GM18951 (cell line): Measurements from ENCODE around the gene PIGU.
"Not testable (repeated sequence)": the region's sequence is repeated elsewhere in the genome, so short reads cannot be mapped to it uniquely, and the experiment has no call there.

Experiments used
- POLR2A ChIP-seq: IDR thresholded peaks from 4 replicates; pipeline ENCODE4 v1.6.1; 2011; ENCODE audit warnings: mild to moderate bottlenecking; ENCODE audit not compliant: insufficient read length, insufficient read depth; ENCODE audit errors: extremely low read depth
- in situ Hi-C: fragments of 300-500 bp; cut with MboI; formaldehyde crosslinking; loops from one replicate; pipeline ENCODE4 v1.12.0; 2022; ENCODE audit warnings: low sequenced_read_pairs, mixed read lengths, inconsistent platforms; ENCODE audit not compliant: unreplicated experiment

PIGU gene, protein sequence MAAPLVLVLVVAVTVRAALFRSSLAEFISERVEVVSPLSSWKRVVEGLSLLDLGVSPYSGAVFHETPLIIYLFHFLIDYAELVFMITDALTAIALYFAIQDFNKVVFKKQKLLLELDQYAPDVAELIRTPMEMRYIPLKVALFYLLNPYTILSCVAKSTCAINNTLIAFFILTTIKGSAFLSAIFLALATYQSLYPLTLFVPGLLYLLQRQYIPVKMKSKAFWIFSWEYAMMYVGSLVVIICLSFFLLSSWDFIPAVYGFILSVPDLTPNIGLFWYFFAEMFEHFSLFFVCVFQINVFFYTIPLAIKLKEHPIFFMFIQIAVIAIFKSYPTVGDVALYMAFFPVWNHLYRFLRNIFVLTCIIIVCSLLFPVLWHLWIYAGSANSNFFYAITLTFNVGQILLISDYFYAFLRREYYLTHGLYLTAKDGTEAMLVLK

GRCh38 chr20:34676642-34677373 is at the start of gene PIGU:
PIGU (minus strand) TSS chr20:34677092; CDS start chr20:34677085, 7 bp downstream.
- peak; percentile 80 for TF ChIP-seq POLR2A
- in situ Hi-C loops, result no loop called here

DNA sequence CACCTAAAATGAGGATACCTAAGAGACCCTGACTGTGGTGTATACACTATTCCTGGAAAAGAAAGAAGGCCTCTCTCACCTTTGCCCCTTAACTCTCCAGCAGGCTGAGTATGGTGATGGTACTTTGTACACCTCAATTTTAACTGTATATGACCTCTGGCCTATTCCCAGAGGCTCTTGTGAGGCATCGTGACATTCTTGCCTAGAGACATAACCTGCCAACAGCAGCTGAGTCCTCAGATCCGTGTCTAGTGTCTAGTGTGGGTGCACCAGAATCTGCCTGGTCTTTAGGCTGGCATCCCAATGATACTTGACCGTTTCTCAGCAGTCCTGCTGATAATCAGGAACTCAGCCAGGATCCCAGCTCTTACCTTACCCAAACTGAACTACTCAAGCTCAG is 47.3 kb upstream of the PIGU start:
- TF ChIP-seq POLR2A, result no peak
- in situ Hi-C loops, result no loop called here

DNA sequence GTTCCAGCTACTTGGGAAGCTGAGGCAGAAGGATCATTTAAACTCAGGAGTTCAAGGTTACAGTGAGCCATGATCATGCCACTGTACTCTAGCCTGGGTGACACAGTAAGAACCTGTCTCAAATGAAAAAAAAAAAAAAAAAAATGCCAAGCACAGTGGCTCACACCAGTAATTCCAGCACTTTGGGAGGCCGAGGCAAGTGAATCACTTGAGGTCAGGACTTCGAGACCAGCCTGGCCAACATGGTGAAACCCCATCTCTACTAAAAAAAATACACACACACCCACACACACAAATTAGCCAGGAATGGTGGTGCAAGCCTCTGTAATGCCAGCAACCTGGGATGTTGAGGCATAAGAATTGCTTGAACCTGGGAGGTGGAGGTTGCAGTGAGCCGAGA is 45.7 kb upstream of the PIGU start:
- in situ Hi-C loops, result not testable (repeated sequence)

DNA sequence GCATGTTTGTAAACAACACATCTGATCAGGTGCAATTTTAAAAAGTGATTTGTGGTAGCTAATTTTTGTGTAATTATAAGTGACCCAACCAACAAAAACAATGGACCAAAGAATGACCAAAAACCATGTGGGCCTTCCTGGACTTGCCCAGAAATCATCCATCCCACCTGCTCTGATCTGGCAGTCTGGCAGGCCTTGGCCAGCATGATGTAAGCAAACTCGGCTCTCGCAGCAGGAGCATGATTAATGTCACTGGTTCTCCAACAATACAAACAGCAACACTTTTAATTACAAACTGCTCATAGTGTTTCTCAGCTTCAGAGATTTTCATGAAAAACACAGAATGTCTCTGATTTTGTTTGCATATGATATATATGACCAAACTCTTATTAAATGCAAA is 43.4 kb upstream of the PIGU start:
- TF ChIP-seq POLR2A, result no peak
- in situ Hi-C loops, result no loop called here

- in situ Hi-C loops, result not testable (repeated sequence)
Measured at GRCh38 chr20:34719242-34720017, 42.5 kb upstream of the PIGU start.

- TF ChIP-seq POLR2A, result no peak
- in situ Hi-C loops, result no loop called here
Measured at GRCh38 chr20:34717230-34718095, 40.6 kb upstream of the PIGU start.

GRCh38 chr20:34716921-34717229 is 40.0 kb upstream of the PIGU start:
- in situ Hi-C loops, result no loop called here
- no peak for TF ChIP-seq POLR2A

DNA sequence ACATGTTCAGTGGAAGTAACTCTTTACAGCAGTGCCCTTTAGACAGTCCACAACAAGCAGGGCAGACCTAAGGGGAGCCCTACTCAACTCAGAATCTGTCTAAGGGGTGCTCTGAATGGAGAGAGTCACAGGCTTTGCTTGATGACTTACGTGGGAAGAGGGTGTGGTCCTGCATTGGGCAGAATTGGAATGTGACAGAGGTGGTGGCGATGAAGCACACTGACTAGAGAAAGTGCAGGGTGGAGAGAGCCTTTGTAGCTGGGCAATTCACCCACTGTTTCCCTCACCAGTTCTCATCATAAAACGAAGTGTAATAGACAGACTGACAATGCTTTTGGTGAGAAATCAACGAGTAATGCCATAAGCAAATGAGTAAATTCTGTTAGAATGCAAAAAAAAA is 38.5 kb upstream of the PIGU start:
- in situ Hi-C loops, result no loop called here
- TF ChIP-seq POLR2A, result no peak

- in situ Hi-C loops, result not testable (repeated sequence)
Measured at GRCh38 chr20:34713944-34714515, 37.1 kb upstream of the PIGU start.

GRCh38 chr20:34713194-34713943 is 36.5 kb upstream of the PIGU start:
- no peak for TF ChIP-seq POLR2A
- in situ Hi-C loops, result no loop called here

GRCh38 chr20:34712525-34713192 is 35.8 kb upstream of the PIGU start:
- in situ Hi-C loops, result no loop called here
- TF ChIP-seq POLR2A, result no peak
